ENCODE results near the gene MED13L.
"Not testable (repeated sequence)": the region's sequence is repeated elsewhere in the genome, so short reads cannot be mapped to it uniquely, and the experiment has no call there.

Gene MED13L

DNA sequence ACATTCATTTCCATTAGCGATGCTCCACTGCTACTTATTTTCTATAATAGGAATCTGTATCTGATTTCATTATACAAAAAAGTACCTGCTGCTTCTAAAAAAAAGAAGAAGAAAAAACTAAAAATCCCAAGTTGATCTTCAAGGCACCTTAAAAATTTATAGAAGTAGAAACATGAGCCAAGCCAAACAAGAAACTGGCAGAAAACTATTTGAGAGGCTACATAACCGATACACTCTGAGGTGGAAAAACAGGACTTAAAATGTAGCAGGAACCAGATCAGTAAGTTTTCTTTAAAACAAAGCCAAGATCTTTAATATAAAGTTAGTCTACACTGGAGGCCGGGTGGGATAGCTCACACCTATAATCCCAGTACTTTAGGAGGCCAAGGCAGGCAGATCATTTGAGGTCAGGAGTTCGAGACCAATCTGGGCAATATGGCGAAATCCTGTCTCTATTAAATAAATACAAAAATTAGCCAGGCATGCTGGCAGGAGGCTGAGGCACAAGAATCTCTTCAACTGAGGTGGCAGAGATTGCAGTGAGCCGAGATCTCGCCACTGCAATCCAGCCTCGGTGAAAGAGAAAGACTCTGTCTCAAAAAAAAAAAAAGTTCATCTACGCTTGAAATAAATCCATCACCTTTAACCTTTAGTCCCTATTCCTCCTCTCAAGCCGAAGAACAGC, 278.6 kb downstream of the MED13L start:
- no peak for FAIRE-seq

DNA sequence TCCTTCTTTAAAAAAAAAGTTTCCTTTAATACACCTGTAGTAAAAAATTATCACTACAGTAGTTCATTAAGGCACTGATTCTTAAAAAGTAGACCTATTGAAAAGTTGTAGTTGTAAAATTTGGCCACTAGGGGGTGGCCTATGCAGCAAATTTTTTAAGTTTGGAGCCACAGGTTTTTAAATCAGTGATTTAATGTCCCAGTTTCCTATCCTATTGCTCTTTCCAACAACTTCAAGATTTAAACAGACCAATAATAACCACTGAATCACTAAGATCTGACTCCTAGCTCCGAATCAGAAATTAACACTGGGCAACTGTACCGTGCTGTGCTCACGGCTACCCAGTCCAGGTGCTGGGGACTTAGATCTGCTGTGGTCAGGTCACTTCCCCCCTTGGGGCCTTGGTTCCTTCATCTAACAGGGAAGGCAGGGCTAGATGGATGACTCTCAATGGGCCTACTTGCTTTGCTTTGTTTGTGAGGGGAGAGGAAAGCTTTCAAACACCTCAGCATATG, 279.3 kb downstream of the MED13L start:
- FAIRE-seq, result peak; percentile 88

DNA sequence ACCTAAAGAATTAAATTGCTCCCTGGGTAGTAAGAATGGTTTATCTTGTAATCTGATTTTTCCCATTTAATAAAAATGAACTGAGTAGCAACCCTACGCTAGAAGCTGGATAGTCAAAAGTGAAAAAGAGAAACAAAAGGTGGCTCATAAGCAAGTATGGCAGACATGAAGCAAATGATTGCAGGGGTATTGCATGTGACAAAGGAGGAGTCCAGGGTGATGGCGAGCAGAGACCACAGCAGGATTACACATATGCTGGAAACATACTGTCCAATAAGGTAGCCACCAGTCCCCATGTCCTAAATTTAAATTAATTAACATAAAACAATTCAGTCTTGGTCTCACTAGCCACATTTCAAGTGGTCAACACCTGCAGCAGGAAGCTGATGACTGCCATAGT, 283.8 kb downstream of the MED13L start:
- no peak for FAIRE-seq

DNA sequence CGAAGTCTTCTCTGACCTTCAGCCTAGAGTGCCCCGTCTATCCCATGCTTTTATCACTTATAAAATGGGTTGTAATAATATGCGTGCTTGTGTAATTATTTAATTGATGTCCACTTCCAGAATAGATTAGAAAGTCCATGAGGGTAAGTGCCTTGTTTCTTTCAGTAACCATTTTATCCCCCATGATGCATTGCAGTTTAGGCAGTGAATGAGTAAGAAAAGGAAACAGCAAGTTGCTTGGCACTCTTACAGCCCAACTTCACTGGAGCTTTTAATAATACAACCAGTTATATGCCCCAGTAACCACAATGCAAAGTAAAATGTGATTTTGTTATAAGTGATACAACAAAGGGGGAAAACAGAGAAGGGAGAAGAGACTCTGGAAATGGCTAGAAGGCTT, 287.3 kb downstream of the MED13L start:
- no peak for FAIRE-seq

DNA sequence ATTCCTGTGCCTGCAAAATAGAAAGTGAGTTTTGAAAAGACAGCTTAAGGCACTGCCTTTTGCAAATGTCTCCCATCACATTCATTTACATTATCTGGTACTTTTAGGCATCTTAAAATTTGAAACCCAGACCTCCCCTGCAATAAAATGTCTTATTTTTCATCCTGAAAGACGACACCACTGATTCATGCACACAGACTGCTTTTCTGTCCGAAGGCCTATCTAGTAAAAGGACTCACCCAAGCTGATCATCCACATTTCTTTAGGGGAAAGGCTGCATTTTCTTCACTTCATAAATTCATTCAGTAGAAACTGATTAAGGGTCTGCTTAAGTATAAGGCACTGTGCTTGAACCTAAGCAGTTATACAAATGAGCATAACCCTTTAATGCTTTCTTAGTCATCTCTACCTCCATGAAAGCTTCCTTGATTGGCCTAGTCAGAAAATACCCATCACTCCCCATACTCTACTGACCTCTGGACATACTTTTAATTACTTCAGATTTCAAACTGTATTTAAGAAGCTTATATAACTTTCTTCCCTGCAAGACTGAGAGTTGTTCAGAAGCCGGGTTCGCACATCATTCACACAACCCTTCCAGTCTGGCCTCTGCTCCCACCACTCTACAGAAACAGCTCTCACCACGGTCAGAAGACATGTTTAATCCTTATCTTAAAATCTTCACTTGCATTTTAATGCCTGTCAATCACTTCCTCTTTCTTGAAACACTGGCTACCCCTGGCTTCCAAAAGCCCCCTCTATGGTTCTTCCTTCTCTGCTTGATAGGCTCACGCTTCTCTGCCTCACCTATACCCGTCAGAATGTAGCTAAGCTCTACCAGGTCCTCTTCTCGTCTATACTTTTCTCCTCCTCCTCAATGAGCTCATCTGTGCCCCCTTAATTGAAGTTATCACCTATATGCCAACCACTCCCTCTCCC, 288.6 kb downstream of the MED13L start:
- no peak for FAIRE-seq

DNA sequence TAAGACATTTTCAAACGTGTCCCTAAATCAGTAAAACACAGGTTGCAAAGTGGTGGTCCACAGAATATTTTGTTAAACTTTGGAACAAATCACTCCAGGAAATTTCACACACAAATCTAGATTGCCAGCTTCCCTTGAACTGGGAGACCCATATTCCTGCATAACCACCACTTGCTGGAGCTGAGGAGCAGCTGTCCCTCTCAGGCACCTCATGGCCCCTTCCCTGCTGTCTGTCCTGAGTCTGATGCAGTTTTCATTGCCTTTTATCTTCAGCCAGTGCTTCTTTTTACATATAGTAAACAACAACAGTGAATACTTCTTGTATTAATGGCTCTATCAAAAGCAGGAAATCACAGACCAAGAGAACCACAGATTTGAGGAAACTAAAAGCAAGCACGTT, 289.3 kb downstream of the MED13L start:
- no peak for FAIRE-seq

DNA sequence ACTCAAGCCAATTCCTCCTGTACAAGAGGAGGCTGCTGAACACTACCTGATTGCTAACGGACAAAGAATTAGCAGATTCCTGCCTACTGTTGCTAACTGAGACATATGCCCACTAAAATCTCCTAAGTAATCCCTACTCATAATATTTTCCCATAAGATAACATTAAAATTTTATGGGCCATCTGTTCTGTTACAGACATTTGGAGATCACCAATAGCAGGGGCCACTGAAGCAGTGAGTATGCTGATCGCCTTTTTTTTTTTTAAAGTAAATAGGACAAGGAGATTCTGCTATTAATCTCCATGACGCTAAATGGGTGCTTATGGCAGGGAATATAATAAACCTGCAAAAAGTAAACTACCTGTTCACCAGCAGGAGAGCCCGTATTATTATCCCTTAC, 292.9 kb downstream of the MED13L start:
- no peak for FAIRE-seq

DNA sequence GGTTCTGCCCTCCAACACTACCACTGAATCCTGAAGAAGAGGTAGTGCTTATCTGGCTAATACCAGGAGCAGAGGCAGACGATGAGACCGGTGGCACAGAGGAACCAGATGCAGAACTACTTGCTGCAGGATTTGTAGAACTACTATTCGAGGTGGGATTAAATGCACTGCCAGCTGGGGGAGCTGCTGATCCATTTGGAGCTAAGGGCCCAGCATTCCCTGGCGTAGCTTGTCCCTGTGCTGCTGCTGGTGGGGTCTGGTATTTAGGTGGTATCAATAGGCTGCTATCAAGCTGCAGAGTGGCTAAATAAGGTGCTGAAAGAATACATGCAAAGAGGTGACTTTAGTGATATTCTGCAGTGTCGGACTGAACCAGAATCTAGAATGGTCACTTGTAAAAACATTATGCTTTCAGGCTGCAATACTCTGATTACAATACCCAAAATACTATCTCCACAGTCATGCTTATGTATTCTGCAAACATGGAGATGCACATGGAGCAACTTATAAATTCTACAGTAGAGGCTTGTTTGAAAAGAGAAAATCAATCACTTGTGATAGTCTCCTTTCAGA, 294.2 kb downstream of the MED13L start:
- no peak for FAIRE-seq

DNA sequence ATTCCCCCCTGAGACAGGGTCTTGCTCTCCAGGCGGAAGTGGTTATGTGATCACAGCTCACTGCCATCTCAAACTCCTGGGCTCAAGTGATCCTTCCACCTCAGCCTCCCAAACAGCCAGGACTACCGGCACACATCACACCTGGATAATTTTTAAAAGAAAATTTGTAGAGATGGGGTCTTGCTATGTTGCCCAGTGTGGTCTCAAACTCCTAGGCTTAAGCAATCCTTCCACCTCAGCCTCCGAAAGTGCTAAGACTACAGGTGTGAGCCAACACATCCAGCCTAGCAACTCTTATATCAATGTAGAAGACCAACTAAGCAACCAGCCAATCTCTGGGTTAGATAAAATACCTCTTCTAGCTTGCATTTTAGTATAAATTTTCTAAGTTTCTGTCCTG, 297.2 kb downstream of the MED13L start:
- no peak for FAIRE-seq

DNA sequence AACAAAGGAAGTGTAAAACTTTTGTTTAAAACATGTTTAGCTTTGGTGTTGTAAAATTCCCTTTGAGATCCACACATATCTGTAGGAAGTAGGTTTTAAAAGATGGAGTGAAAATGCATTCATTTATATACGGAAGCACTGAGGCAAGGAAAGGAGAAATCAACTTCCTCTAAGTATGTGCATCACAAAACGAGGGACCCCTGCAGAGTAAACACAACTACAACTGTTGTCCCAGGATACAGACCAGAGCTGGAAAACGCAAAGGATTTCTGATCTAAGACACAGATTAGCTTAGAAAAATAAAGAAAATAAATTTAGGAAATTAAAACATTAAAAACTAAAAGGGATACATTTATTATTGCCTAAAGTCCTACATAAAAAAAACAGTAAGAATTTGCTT, 297.6 kb downstream of the MED13L start:
- FAIRE-seq, result no peak

DNA sequence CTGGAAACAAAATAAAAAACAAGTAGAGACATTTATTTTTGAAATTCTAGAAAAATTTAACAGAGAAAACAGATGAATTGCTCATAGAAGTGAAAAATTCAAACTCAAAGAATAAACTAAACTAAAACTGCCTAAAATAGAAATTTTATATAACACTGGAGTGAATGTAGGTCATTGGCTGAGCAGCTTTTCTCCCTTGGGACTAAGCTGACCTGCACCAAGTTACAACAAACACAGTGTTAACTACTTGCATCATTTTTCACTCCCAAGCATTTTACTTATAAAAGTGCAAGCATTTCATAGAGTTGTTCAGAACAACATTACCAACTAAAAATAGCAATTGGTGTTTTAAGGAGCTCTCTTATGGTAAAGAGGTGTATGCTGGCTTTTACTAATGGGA, 298.1 kb downstream of the MED13L start:
- FAIRE-seq, result no peak

DNA sequence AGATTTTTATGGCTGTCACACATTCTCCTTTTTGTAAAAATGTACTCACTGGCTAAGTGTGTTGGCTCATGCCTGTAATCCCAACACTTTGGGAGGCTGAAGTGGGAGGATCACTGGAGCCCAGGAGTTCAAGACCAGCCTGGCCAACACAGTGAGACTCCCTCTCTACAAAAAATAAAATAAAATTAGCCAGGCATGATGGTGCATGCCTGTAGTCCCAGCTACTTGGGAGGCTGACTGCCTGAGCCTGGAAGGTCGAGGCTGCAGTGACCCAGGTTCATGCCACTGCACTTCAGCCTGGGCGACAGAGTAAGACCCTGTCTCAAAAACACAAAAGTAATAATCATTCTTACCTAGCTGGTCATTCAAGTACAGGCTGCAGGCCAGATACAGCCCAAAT, 300.7 kb downstream of the MED13L start:
- not testable (repeated sequence) for FAIRE-seq

DNA sequence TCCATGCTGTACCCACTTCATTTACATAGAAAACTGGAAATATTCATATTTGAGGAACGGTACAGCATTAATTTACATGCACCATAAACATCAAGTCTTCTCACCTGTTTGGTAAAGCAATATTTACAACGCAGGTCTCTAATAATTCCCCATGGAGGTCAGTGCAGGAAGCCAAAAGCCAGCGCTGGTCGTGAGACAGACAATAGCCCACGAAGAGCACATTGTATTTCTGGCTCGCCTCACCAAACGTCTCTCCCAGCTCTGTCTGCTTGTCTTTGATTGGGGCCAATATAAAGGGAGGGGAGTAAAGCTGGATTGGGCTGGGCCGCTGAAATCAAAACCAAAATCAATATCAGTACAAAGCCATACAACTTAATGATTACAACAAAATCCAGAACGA, 302.1 kb downstream of the MED13L start:
- no peak for FAIRE-seq

DNA sequence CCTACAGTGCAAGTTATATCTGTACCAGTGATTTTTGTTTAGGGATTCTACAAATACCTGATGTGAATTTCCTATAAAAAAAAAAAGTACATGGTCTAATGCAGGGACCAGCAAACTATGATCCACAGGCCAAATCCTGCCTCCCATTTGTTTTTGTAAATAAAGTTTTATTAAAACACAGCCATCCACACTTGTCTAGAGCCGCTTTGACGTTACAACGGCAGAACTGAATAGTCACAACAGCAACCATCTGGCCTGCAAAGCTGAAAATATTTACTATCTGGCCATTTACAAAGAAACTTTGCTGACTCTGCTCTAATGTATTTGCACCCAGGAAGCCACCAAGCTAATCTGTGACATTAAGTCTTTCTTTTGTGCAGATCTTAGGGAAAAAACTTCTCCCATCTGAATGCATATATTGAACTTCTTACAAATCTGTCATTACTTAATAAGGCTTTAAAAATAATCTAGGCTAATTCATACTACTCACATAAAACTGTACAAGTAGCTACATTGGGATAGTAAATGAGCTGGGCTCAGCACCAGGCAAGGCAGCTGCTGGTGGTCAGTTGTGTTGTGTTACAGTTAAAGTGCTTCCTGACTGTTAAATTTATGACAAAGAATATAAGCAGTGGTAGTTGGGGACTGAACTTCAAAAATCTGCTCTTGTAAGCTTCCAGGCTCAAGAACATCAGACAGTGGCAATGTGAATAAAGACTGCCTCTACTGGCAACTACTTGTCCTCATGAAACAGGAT, 303.3 kb downstream of the MED13L start:
- FAIRE-seq, result no peak

DNA sequence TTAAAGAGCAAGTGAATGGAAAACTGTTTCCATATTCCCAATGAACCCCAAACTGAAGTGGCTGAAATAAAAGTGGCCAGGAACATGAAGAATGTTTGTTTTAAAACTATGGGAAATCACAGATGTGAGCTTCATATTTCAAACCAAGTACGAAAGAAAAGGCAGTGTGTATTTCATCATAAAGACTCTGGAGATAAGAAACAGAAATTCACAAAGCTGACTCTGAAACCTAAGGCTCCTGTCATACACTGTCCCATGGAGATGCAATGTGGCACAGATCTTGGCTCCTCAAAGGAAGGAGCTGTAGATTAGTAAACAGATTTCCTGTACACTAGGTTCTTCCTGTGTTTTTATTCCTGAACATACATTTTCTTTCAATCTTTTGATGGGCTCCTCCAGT, 304.4 kb downstream of the MED13L start:
- no peak for FAIRE-seq

DNA sequence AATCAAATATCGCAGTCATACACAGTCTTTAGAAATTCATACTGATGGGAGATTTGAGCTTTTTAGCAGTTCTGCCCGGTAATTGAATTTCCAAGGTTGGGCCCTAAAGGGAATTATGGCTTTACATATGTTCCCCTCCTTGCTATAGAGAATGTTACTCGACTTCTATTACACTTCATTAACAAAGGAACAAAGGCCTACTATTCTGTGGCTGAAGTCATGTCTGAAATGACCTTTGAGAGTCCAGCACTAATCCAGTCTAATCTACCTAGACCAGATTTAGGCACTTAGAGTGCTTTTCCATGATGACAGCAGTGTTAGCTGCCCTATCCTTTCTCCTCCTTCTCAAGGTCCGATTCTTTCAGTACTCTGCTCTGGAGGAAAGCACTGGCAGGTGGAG, 305.3 kb downstream of the MED13L start:
- no peak for FAIRE-seq

DNA sequence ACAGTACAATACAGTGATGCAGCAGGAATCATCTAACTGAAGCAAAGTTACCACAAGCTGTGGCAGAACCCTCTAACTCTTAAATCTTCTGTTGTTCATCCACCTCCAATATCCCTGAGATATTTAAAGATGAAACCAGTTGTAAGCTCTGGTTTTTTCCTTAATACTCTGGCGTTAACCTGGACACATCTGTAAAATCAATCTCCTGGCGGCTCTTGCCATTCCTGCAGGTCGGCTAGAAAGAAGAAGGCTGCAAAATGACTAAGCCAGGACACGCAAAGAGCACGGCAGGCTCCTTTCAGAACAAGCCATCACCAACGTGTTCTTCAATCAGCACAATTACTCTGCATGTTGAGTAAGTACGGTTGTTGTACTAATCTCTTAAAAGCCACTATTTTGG, 309.3 kb downstream of the MED13L start:
- no peak for FAIRE-seq

DNA sequence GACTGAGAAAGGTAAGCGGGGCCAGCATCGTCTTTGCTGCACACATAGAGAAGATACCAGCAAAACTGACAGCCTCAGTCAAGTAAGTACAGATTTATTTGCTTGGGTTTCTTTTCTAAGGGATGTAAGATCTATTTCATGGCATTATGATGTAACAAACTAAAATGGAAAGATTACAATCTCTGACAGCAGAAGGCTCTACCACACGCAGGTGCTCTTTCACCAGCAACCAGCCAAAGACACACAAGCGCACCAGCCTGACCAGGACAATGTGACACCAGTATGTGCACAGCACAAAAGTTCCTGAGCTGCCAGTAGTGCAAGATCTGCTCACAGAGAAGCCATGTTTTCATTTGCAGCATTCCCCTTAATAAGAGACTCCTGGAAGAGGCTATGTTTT, 311.1 kb downstream of the MED13L start:
- FAIRE-seq, result no peak

DNA sequence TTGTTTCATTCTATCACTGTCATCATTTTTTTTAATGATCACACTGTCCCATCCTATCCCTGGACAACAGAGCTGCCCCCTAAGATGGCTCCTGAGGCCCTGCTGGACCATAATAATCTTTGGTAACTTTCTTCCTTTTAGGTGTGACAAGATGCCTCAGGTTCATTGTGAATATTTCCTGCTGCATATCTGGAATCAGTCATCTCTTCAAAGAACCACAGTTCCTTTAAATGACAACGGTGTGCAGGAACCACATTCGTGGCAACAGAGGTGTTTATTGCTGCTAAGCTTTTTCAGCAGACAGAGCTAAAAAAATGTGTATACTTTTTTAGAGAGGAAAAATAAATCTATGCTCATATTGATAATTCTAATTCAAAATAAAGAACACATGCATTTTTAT, 312.9 kb downstream of the MED13L start:
- FAIRE-seq, result no peak

DNA sequence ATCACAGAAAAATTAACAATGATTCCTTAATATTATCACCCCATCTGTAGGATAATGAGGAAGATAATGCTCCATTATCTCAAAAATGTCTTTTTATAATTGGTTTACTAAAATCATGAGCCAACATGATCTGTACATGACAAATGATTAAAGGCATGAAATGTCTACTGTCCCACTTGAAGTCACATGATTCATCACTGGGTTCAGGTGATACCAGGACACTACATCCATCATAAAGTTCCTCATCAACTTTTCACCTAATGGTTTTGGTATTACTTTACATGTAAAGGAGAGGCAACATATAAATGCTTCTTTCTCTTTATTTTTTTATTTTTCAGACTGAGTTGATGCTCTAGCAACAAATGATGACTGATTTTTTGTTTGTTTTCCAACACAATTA, 313.3 kb downstream of the MED13L start:
- no peak for FAIRE-seq

DNA sequence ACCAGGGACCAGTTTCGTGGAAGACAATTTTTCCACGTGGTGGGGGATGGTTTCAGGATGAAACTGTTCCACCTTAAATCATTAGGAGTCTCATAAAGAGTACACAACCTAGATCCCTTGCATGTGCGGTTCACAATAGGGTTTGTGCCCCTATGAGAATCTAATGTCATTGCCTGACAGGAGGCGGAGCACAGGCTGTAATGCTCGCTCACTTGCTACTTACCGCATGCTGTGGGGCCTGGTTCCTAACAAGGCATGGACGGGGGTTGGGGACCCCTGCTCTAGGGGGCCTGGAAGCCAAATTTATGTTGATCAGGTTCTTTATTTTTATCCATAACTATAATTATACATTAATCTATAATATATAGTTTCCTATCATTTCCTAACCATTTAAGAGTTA, 315.3 kb downstream of the MED13L start:
- no peak for FAIRE-seq

DNA sequence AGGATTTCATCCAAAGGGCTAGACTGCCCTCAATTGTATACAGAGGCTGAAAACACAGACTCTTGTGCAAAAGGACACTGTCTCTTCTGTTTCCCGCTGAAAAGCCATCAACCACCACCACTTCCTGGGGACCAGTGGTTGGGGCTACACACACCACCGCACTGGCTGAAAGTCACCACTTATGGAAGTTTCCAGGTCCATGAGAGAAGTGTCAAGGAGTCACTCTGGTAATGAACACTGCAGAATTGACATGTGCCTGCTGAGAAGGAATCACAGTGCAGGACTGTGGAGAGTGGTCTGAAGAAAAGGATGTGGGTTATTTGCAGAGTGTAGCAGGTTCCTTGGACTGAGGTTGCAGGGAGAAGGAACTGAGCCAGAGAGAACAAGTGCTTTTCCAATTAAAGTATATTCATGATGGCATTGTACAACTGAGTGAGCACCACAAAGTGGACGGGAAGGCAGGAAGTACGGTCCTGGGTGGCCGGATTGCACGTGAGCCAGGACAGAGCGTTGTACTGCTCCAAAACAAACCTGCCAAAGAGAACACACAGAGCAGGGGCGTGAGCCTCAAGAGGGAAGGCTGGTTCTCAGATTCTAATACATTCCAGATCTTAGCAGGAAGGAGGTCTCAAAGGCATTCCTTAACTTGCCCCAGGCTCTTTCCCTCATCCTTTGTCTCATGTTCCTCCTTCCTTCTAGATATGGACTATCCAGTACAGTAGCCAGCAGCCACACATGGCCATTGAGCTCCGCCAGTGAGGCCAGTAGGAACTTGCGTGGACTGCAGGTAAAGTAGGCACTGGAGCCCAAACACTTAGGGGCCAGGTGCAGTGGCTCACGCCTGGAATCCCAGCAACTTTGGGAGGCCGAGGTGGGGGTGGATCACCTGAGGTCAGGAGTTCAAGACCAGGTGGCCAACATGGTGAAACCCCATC, 316.4 kb downstream of the MED13L start:
- FAIRE-seq, result no peak

Data from TTC549 (cell line).